ENCODE measurements around the gene NISCH.

DNA sequence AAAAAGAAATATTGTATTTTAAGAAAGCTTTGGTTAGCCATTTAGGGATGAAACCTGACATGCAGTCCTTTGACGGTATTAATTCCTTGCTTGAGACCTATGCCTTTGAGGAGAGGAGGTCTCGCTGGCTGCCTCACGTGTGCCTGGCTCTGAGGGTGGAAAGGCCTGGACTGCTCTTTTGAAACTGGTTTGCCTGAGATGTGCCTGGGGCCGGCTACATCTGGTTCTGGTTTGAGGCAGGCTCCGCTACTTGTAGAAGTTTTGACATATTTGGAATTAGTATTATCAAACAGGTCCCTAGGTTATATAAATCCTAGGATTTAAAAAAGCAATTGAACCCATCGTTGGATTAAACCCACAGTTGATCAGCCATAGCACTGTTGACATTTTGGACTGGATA is 6.5 kb downstream of the NISCH start:
- TF ChIP-seq, protein P1, sequence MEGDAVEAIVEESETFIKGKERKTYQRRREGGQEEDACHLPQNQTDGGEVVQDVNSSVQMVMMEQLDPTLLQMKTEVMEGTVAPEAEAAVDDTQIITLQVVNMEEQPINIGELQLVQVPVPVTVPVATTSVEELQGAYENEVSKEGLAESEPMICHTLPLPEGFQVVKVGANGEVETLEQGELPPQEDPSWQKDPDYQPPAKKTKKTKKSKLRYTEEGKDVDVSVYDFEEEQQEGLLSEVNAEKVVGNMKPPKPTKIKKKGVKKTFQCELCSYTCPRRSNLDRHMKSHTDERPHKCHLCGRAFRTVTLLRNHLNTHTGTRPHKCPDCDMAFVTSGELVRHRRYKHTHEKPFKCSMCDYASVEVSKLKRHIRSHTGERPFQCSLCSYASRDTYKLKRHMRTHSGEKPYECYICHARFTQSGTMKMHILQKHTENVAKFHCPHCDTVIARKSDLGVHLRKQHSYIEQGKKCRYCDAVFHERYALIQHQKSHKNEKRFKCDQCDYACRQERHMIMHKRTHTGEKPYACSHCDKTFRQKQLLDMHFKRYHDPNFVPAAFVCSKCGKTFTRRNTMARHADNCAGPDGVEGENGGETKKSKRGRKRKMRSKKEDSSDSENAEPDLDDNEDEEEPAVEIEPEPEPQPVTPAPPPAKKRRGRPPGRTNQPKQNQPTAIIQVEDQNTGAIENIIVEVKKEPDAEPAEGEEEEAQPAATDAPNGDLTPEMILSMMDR (IDR thresholded peaks at IDR 0.05) = no peak
- TF ChIP-seq POLR2A (IDR thresholded peaks at IDR 0.05) = no peak
